ENCODE measurements around the gene PHKG2. TPM values are rescaled to one million over a fixed set of nuclear protein-coding genes. Genes with fewer than 3 reads are reported as not detected.

Gene PHKG2
- total RNA-seq, 2 donors from 2014 or later = 13.0 to 13.9 TPM

DNA sequence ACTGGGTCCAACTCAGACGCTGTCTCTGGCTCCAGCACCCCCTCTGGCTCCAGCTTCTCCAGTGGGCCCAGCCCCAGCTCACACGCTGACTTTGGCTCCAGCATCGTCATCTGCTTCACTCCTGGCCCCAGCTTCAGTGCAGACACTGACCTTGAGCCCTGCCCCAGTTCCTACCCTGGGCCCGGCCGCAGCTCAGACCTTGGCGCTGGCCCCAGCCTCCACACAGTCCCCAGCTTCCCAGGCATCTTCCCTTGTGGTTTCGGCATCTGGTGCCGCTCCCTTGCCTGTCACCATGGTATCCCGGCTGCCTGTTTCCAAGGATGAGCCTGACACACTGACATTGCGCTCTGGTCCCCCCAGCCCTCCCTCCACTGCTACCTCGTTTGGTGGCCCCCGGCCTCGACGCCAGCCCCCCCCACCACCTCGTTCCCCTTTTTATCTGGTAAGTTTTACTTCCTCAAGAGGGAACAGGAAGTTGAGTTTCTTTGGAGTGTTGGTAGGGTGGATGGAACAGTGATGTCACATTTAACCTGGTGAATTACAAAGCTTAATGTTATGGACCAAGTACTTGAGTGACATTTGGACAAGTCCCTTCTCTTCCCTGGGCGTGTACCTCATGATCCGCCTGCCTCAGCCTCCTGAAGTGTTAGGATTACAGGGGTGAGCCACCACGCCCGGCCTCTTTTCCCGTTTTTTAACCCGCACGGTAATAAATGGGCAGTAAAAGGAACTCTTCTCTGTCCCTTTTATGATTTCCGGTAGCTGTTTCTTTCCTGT lies 23.4 kb upstream of the PHKG2 start:
- DNase-seq (ENCODE audit: low spot score) = peak; percentile 83

DNA sequence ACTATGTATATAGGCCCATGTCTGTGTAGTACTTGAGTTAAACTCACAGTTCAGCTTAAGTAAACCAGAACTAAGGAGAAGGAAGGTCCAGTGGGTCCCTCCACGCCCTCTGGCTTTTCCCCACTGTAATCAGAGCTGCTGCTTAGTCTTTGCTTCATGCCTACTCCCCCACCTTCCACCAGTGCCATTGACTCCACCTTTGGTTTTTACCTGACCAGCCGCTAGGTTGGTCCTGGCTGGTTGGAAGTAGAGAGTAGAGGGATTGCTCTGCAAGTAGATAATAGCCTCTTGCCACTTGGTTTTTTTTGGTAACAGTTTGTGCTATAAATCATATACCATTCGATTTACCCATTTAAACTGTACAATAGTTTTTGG lies 22.8 kb upstream of the PHKG2 start:
- no peak for DNase-seq (ENCODE audit: low spot score)
- intact Hi-C loops (cut with DNase I) = no loop called here

More for the DNA sequence above, 23.4 kb upstream of the PHKG2 start:
- intact Hi-C loops (cut with DNase I) = no loop called here

DNA sequence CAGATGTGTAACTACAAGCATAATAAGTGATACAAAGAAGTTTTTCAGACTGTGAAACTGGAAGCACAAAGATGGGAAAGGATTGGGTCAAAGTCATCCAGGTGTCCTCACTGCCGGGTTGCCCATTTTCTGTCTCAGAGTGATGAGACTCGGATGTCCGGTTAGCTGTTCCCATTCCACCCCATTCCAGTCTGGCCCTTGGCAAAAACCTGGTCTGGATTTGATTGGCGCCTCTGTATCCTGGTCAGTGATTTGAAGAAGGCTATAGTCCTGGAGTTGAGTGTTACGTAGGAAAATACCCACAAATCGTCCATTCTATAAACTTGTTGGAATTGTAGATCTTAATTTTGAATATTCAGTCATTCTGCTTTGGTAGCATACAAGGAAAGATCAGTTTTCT lies 19.9 kb upstream of the PHKG2 start:
- intact Hi-C loops (cut with DNase I) = no loop called here
- DNase-seq (ENCODE audit: low spot score) = no peak

DNA sequence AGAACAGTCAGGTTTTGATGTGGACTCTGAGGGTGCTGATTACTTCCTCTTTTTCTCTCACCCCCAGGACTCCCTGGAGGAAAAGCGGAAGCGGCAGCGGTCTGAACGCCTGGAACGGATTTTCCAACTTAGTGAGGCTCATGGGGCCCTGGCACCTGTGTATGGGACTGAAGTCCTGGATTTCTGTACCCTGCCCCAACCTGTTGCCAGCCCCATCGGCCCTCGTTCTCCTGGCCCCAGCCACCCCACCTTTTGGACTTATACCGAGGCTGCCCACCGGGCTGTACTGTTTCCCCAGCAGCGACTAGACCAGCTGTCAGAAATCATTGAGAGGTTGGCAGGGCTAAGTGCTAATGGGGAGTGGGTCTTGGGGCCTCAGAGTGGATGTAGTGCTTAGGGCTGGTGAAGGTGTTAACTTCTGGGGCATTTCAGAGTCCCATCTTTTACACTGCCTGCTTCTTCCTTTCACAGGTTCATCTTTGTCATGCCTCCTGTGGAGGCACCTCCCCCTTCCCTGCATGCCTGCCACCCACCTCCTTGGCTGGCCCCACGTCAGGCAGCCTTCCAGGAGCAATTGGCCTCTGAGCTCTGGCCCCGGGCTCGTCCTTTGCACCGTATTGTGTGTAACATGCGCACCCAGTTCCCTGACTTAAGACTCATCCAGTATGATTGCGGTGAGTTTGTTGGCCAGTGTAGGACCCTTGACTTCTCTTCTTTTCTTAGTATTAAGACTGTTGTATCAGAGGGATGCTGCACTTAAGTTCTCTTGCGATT lies 19.1 kb upstream of the PHKG2 start:
- intact Hi-C loops (cut with DNase I) = no loop called here
- DNase-seq (ENCODE audit: low spot score) = peak; percentile 82

DNA sequence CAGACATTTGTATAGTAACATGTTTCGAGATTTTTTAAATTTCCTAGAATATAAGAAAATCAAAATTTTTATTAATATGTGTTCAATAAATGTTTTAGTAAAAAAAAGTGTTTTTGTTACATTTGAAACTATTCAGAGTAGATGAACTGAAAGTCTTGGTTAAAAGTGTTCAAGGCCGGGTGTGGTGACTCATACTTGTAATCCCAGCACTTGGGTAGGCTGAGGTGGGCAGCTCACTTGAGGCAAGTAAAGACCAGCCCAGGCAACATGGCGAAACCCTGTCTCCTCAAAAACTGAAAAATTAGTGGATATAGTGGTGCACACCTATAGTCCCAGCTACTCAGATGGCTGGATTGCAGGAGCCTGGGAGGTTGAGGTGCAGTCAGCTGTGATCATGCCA lies 16.8 kb upstream of the PHKG2 start:
- intact Hi-C loops (cut with DNase I) = no loop called here

DNA sequence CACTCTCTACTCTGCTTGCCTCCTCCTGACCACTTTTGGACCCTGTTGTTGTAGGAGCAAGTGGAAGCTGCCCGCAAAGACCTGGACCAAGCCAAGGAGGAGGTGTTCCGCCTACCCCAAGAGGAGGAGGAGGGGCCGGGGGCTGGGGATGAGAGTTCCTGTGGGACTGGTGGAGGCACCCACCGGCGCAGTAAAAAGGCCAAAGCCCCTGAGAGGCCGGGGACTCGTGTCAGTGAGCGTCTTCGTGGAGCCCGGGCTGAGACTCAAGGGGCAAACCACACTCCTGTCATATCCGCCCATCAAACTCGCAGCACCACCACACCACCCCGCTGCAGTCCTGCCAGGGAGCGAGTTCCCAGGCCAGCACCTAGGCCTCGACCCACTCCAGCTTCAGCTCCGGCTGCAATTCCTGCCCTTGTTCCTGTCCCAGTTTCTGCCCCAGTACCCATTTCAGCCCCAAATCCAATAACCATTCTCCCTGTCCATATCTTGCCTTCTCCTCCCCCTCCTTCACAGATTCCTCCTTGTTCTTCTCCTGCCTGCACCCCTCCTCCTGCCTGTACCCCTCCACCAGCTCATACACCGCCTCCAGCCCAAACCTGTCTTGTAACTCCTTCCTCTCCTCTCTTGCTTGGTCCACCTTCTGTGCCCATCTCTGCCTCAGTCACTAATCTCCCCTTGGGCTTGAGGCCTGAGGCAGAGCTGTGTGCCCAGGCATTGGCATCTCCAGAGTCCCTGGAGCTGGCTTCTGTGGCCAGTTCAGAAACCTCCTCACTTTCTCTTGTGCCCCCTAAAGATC lies 11.0 kb upstream of the PHKG2 start:
- intact Hi-C loops (cut with DNase I) = no loop called here
- no peak for DNase-seq (ENCODE audit: low spot score)

More for the DNA sequence above, 16.8 kb upstream of the PHKG2 start:
- peak; percentile 7 for DNase-seq (ENCODE audit: low spot score)

DNA sequence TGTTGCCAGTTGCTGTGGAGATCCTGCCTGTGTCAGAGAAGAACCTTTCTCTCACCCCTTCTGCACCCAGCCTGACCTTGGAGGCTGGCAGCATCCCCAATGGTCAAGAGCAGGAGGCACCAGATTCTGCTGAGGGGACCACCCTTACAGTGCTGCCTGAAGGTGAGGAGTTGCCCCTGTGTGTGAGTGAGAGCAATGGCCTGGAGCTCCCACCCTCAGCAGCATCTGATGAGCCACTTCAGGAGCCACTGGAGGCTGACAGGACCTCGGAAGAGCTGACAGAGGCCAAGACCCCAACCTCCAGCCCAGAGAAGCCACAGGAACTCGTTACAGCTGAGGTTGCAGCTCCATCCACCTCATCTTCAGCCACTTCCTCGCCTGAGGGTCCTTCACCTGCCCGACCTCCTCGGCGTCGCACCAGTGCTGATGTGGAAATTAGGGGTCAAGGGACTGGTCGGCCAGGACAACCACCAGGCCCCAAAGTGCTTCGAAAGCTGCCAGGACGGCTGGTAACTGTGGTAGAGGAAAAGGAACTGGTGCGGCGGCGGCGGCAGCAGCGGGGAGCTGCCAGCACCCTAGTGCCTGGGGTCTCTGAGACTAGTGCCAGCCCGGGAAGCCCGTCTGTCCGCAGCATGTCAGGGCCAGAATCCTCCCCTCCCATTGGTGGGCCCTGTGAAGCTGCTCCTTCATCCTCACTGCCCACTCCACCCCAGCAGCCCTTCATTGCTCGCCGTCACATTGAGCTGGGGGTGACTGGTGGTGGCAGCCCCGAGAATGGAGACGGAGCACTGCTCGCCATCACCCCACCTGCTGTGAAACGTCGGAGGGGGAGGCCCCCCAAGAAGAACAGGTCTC lies 10.2 kb upstream of the PHKG2 start:
- intact Hi-C loops (cut with DNase I) = no loop called here
- DNase-seq (ENCODE audit: low spot score) = peak; percentile 63

DNA sequence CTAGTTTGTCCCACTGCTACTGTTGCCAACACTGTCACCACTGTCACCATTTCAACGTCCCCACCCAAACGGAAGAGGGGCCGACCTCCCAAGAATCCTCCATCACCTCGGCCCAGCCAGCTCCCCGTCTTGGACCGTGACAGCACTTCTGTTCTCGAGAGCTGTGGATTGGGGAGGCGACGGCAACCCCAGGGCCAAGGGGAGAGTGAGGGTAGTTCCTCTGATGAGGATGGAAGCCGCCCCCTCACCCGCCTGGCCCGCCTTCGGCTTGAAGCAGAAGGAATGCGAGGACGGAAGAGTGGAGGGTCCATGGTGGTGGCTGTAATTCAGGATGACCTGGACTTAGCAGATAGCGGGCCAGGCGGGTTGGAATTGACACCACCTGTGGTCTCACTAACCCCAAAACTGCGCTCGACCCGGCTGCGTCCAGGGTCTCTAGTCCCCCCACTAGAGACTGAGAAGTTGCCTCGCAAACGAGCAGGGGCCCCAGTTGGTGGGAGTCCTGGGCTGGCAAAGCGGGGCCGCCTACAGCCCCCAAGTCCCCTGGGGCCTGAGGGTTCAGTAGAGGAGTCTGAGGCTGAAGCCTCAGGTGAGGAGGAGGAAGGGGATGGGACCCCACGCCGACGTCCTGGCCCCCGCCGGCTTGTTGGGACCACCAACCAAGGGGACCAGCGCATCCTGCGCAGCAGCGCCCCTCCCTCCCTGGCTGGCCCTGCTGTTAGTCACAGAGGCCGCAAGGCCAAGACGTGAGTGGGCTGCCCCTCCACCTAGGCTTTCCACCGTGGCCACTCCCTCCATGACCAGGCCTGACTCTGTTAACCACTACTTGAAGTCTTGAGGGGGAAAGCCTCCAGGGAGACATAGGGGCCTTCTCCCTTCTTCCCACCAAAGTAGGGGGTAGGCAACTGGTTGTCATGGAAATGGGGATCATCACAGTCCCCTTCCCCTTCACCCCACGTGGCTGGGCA lies 9.0 kb upstream of the PHKG2 start:
- no peak for DNase-seq (ENCODE audit: low spot score)
- intact Hi-C loops (cut with DNase I) = no loop called here

DNA sequence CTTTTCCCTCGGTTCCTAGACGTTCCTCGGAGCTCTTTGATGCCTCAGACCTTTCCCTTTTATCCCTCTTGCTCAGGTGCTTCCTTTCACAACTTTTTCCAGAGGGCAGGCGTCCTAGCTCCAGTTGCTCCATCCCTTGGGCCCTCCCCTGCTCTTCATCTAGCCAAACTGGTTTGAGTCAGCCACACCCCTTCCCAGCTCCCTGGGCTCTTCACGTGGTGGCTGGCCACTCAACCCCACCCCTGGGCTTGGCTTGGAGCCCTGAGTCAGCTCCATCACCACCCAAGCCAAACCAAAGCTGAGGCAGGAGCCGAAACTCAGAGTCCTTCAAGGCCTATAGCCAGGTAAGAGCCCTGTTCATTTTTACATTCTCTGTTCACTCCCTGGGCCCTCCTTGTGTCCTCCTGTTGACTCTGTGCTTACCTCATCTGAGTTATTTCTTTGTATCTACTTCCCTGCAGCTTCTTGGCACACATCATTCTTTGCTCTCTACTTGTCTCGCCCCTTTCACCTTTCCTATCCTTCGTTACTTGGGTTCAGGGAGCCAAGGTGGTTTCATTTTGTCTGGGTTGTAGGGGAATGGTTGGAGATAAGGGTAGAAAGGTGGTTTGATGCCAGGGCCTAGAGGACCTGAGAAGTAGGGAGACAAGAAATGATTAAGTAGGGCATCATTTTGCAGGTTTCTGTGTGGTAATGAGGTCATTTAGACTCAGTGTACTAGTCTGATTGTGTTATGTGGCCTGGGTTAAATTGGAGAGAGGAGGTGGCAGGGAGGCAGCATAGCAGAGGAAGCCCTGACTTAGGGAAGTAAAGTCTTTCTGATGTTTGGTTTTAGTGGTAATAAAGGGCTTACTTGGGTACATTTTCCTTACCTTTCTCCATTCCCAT lies 7.6 kb upstream of the PHKG2 start:
- intact Hi-C loops (cut with DNase I) = loop anchor here (2.0 to 10.0 kb wide), 2 partner anchors 26 to 74 kb away; no protein-coding TSS in a partner anchor
- DNase-seq (ENCODE audit: low spot score) = peak; percentile 95

DNA sequence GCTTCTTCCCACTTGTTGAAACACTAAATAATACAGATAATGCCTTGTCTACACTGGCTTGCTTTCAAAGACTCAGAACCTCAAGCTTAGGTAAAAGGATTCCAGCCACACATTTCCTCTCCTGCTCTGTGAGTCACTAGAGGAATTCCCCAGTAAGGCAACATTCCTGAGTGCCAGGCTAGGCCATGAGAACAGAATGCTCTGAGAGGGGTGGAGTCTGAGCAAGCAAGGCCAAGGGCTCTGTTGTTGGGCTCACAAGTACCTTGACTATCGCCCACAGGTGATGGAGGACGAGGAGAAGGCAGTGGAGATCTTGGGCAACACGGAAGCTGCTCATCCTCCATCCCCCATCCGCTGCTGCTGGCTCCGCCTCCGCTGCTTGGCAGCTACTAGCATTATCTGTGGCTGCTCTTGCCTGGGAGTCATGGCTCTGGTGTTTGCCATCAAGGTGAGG lies 6.7 kb upstream of the PHKG2 start:
- intact Hi-C loops (cut with DNase I) = loop anchor here (2.0 to 10.0 kb wide), 2 partner anchors 27 to 73 kb away; no protein-coding TSS in a partner anchor
- DNase-seq (ENCODE audit: low spot score) = peak; percentile 71

DNA sequence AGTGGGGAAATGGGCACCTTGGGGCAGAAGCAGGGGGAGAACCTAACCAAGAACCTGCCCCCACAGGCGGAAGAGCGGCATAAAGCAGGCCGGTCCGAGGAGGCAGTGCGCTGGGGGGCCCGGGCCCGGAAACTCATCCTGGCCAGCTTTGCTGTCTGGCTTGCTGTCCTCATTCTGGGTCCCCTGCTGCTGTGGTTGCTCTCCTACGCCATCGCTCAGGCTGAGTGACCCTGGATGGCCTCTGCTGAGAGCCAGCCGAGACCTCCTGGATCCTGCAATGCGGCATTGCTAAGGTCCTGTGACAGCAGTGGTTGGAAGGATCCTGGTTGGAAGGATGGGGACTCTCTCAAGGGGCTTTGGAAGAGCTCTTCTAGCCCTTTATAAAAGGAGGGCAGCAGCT lies 4.5 kb upstream of the PHKG2 start:
- no peak for DNase-seq (ENCODE audit: low spot score)
- intact Hi-C loops (cut with DNase I) = loop anchor here (2.0 to 10.0 kb wide), 2 partner anchors 43 to 71 kb away; no protein-coding TSS in a partner anchor

DNA sequence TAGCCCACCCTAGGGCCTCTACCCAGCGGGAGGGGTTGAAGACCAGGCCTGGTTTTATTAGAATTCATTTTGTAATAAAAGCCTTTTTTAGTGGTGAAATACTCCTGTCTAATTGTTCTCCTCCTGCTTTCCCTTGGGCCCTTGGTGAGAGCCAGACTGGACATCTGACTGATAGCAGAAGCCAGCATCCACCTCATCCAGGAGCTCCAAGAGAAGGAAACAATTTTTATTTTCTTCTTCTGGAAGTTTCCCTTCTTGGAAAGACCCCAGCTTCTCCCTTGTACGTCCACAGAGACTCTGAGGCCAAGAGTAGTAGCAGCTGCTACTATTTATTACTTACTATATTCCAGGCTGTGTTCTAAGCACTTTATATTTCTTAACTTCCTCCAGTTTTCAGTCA lies 4.0 kb upstream of the PHKG2 start:
- intact Hi-C loops (cut with DNase I) = loop anchor here in 1 of 2 donors (10.0 kb wide), 1 partner anchor 71 kb away; no protein-coding TSS in a partner anchor
- no peak for DNase-seq (ENCODE audit: low spot score)

DNA sequence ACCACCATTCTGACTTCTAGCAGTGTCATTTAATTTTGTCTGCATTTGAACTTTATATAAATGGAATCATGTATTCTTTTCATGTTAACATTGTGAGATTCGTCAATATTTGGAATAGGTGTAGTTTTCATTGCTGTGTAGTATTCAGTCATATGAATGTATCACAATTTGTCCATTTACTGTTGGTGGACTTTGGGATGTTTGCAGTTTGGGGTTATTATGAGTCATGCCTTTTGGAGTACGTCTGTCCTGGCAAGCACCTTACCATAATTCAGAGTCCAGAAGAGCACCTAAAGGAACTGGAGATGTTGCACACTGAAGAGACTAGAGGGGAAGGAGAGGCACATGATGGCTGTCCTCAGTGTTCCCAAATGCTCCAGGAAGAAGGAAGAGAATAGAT lies 3.1 kb upstream of the PHKG2 start:
- intact Hi-C loops (cut with DNase I) = loop anchor here in 1 of 2 donors (10.0 kb wide), 1 partner anchor 70 kb away; no protein-coding TSS in a partner anchor
- no peak for DNase-seq (ENCODE audit: low spot score)

DNA sequence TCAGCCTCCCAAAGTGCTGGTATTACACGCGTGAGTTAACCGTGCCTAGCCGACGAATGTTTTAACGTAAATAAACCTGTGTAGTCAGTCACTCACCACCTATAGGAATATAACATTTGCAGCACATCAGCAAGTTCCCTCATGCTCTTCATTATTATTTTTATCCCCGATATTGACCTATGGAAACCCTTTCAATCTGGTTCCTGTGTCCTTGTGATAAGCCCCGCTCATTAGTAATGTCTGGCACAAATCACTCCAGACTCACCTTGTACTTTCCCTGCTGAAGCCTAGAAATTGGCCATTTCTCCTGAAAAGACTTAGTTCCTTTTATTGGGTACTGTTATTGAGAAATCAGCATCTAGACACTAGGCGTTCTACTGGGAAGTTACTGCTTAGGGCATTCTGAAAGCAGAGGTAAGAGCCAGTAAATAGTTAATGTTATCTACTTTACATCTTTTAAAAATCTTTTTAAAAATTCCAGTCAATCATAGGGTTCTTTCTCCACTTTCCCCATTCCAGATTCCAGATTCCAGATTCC lies 1.5 kb upstream of the PHKG2 start:
- DNase-seq (ENCODE audit: low spot score) = no peak
- intact Hi-C loops (cut with DNase I) = loop anchor here in 1 of 2 donors (10.0 kb wide), 1 partner anchor 68 kb away; no protein-coding TSS in a partner anchor

DNA sequence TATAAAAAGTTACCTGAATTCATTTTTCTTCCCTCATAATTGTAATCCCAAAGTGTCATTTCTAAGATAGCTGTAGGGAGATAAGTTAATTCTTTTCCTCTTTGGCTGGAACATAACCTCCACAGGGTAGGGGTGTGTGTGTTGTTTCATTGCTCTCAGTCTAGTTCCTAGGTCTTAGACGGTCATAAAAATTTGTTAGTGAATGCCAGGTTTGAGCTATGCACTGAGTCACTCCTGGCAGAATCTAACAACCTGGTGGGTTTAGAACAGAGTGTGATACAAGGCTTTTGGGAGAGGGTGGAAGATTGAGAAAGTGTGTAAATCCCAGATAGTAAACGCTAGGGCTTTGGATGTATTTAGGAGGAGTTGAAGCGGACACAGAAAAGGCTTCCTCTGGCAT lies 894 bp upstream of the PHKG2 start:
- no peak for DNase-seq (ENCODE audit: low spot score)
- intact Hi-C loops (cut with DNase I) = loop anchor here in 1 of 2 donors (10.0 kb wide), 1 partner anchor 67 kb away; no protein-coding TSS in a partner anchor
